ENCODE measurements around the gene HPRT1.

The HPRT1 gene

DNA sequence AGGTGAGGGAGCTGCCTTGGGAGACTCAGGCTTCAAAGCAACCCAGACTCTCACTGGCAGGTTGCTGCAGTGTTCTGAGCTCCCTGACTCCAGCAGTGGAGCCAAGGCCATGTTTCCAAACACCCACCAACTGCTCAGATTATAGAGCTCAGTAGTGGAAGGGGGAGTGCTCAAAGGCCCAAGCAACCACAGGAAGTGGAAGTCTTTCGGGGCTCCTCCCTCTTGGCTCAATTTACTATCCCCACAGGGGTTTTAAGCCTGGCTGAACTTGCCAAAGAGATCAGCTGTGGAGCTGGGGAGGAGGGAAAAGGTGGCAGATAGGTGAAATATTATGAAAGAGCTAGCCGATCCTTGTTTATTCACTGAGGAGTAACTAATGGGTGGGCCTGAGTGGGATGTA lies 82.5 kb downstream of the HPRT1 start:
- no peaks in the 10 kb centered on the region for H3K4me1 ChIP-seq (ENCODE audit: control insufficient read depth, insufficient read depth, low read length)
- H3K27me3 ChIP-seq (ENCODE audit: control insufficient read depth in 1 of 2, insufficient read depth in 2 of 2, low read length in 2 of 2), result peaks cover 26 to 34% of the 10 kb centered on the region in 2 donors
- H3K9ac ChIP-seq (ENCODE audit: low read length in 2 of 2), result no peak overlapping the region
- no peaks in the 10 kb centered on the region for H3K9me3 ChIP-seq (ENCODE audit: control insufficient read depth in 2 of 2, low read length in 2 of 2)
- no peak overlapping the region for H3K4me3 ChIP-seq (ENCODE audit: low read length in 2 of 2)
- no peaks in the 10 kb centered on the region for H3K36me3 ChIP-seq (ENCODE audit: control insufficient read depth in 2 of 2, insufficient read depth in 2 of 2, low read length in 2 of 2)
- no peak overlapping the region for H3K27ac ChIP-seq (ENCODE audit: low read length)

- no peaks in the 10 kb centered on the region for H3K9me3 ChIP-seq (ENCODE audit: control insufficient read depth in 2 of 2, low read length in 2 of 2)
- no peak overlapping the region for H3K9ac ChIP-seq (ENCODE audit: low read length in 2 of 2)
- no peaks in the 10 kb centered on the region for H3K4me1 ChIP-seq (ENCODE audit: control insufficient read depth, insufficient read depth, low read length)
- no peak overlapping the region for H3K27ac ChIP-seq (ENCODE audit: low read length)
- H3K27me3 ChIP-seq (ENCODE audit: control insufficient read depth in 1 of 2, insufficient read depth in 2 of 2, low read length in 2 of 2), result peaks cover 30 to 32% of the 10 kb centered on the region in 2 donors
- no peak overlapping the region for H3K4me3 ChIP-seq (ENCODE audit: low read length in 2 of 2)
- H3K36me3 ChIP-seq (ENCODE audit: control insufficient read depth in 2 of 2, insufficient read depth in 2 of 2, low read length in 2 of 2), result no peaks in the 10 kb centered on the region
Observed at GRCh38 chrX:134543288-134543687, 83.3 kb downstream of the HPRT1 start.

GRCh38 chrX:134544135-134544512 lies 84.2 kb downstream of the HPRT1 start:
- Histone ChIP-seq H3K27me3 (ENCODE audit: control insufficient read depth in 1 of 2, insufficient read depth in 2 of 2, low read length in 2 of 2) (peaks cover 37% of the 10 kb centered on the region in 2 donors), H3K9ac (ENCODE audit: low read length in 2 of 2) (no peak overlapping the region), H3K36me3 (ENCODE audit: control insufficient read depth in 2 of 2, insufficient read depth in 2 of 2, low read length in 2 of 2) (no peaks in the 10 kb centered on the region), H3K4me1 (ENCODE audit: control insufficient read depth, insufficient read depth, low read length) (peaks cover 2% of the 10 kb centered on the region), H3K9me3 (ENCODE audit: control insufficient read depth in 2 of 2, low read length in 2 of 2) (no peaks in the 10 kb centered on the region), H3K27ac (ENCODE audit: low read length) (no peak overlapping the region), H3K4me3 (ENCODE audit: low read length in 2 of 2) (no peak overlapping the region)

GRCh38 chrX:134544513-134545151 lies 84.7 kb downstream of the HPRT1 start:
- H3K4me1 ChIP-seq (ENCODE audit: control insufficient read depth, insufficient read depth, low read length), result peaks cover 2% of the 10 kb centered on the region
- H3K27me3 ChIP-seq (ENCODE audit: control insufficient read depth in 1 of 2, insufficient read depth in 2 of 2, low read length in 2 of 2), result peaks cover 35 to 39% of the 10 kb centered on the region in 2 donors
- H3K9ac ChIP-seq (ENCODE audit: low read length in 2 of 2), result no peak overlapping the region
- no peak overlapping the region for H3K27ac ChIP-seq (ENCODE audit: low read length)
- no peaks in the 10 kb centered on the region for H3K9me3 ChIP-seq (ENCODE audit: control insufficient read depth in 2 of 2, low read length in 2 of 2)
- H3K36me3 ChIP-seq (ENCODE audit: control insufficient read depth in 2 of 2, insufficient read depth in 2 of 2, low read length in 2 of 2), result no peaks in the 10 kb centered on the region
- peak overlapping the region in 1 of 2 donors; percentile 49 for H3K4me3 ChIP-seq (ENCODE audit: low read length in 2 of 2)

- Histone ChIP-seq H3K27ac (ENCODE audit: low read length) (no peak overlapping the region), H3K27me3 (ENCODE audit: control insufficient read depth in 1 of 2, insufficient read depth in 2 of 2, low read length in 2 of 2) (peaks cover 39 to 41% of the 10 kb centered on the region in 2 donors)
Observed at GRCh38 chrX:134545510-134545909, 85.5 kb downstream of the HPRT1 start.

DNA sequence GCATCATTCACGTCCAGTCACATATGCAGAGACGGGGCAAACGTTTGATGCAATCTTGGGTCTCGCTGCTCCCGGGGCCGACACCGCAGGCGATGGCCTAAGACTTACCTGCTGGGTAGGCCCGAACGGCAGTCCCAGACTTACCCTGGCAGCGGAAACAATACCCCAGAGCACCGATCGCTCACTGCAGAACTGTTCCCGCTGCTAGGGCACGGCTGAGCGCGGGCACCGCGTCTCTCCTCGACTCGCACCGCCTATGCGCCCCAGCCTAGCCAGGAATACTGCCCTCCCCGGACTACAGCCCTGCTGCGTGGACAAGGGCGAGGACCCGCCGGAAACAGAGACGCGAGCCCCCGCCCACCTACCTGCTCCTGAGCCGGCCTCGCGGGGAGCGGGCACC lies 86.2 kb downstream of the HPRT1 start:
- Histone ChIP-seq H3K4me3 (ENCODE audit: low read length in 2 of 2) (no peak overlapping the region), H3K27me3 (ENCODE audit: control insufficient read depth in 1 of 2, insufficient read depth in 2 of 2, low read length in 2 of 2) (peaks cover 45 to 46% of the 10 kb centered on the region in 2 donors), H3K27ac (ENCODE audit: low read length) (no peak overlapping the region), H3K4me1 (ENCODE audit: control insufficient read depth, insufficient read depth, low read length) (peaks cover 2% of the 10 kb centered on the region), H3K9ac (ENCODE audit: low read length in 2 of 2) (no peak overlapping the region), H3K9me3 (ENCODE audit: control insufficient read depth in 2 of 2, low read length in 2 of 2) (no peaks in the 10 kb centered on the region), H3K36me3 (ENCODE audit: control insufficient read depth in 2 of 2, insufficient read depth in 2 of 2, low read length in 2 of 2) (no peaks in the 10 kb centered on the region)

More at GRCh38 chrX:134545510-134545909, 85.5 kb downstream of the HPRT1 start:
- Histone ChIP-seq H3K4me3 (ENCODE audit: low read length in 2 of 2) (no peak overlapping the region), H3K9ac (ENCODE audit: low read length in 2 of 2) (no peak overlapping the region), H3K36me3 (ENCODE audit: control insufficient read depth in 2 of 2, insufficient read depth in 2 of 2, low read length in 2 of 2) (no peaks in the 10 kb centered on the region), H3K9me3 (ENCODE audit: control insufficient read depth in 2 of 2, low read length in 2 of 2) (no peaks in the 10 kb centered on the region), H3K4me1 (ENCODE audit: control insufficient read depth, insufficient read depth, low read length) (peaks cover 2% of the 10 kb centered on the region)

- Histone ChIP-seq H3K9ac (ENCODE audit: low read length in 2 of 2) (no peak overlapping the region), H3K27me3 (ENCODE audit: control insufficient read depth in 1 of 2, insufficient read depth in 2 of 2, low read length in 2 of 2) (peaks cover 52 to 53% of the 10 kb centered on the region in 2 donors), H3K4me3 (ENCODE audit: low read length in 2 of 2) (no peak overlapping the region), H3K9me3 (ENCODE audit: control insufficient read depth in 2 of 2, low read length in 2 of 2) (no peaks in the 10 kb centered on the region), H3K27ac (ENCODE audit: low read length) (no peak overlapping the region), H3K4me1 (ENCODE audit: control insufficient read depth, insufficient read depth, low read length) (peaks cover 2% of the 10 kb centered on the region), H3K36me3 (ENCODE audit: control insufficient read depth in 2 of 2, insufficient read depth in 2 of 2, low read length in 2 of 2) (no peaks in the 10 kb centered on the region)
Observed at GRCh38 chrX:134547047-134547679, 87.2 kb downstream of the HPRT1 start.

GRCh38 chrX:134548257-134549201 lies 88.6 kb downstream of the HPRT1 start:
- peak overlapping the region; percentile 60 to 71 for H3K4me3 ChIP-seq (ENCODE audit: low read length in 2 of 2)
- no peaks in the 10 kb centered on the region for H3K9me3 ChIP-seq (ENCODE audit: control insufficient read depth in 2 of 2, low read length in 2 of 2)
- peak overlapping the region; percentile 1 for H3K27ac ChIP-seq (ENCODE audit: low read length)
- peak overlapping the region in 1 of 2 donors; percentile 38 for H3K9ac ChIP-seq (ENCODE audit: low read length in 2 of 2)
- H3K36me3 ChIP-seq (ENCODE audit: control insufficient read depth in 2 of 2, insufficient read depth in 2 of 2, low read length in 2 of 2), result no peaks in the 10 kb centered on the region
- peaks cover 54 to 55% of the 10 kb centered on the region in 2 donors for H3K27me3 ChIP-seq (ENCODE audit: control insufficient read depth in 1 of 2, insufficient read depth in 2 of 2, low read length in 2 of 2)
- H3K4me1 ChIP-seq (ENCODE audit: control insufficient read depth, insufficient read depth, low read length), result peaks cover 2% of the 10 kb centered on the region

Measured in stomach smooth muscle (tissue), 2 donors.